OCI-LY1 (cell line): ENCODE data around the gene CALB2.

Source experiments
- EZH2 ChIP-seq: fragments of 200-600 bp; sonication (generic), shearing (Covaris generic); IDR thresholded peaks from 2 replicates; pipeline ENCODE4 v1.8.0; 2017; ENCODE audit warnings: borderline replicate concordance, mixed run types, mild to moderate bottlenecking, antibody characterized with exemption, low read length, moderate library complexity, mixed read lengths
- TF ChIP-seq, protein P1 (sequence below): fragments of 200-600 bp; sonication (generic), shearing (Covaris generic); IDR thresholded peaks from 2 replicates; pipeline ENCODE4 v1.5.1; 2017; ENCODE audit warnings: mild to moderate bottlenecking, antibody characterized with exemption, low read length, moderate library complexity, mixed read lengths

DNA sequence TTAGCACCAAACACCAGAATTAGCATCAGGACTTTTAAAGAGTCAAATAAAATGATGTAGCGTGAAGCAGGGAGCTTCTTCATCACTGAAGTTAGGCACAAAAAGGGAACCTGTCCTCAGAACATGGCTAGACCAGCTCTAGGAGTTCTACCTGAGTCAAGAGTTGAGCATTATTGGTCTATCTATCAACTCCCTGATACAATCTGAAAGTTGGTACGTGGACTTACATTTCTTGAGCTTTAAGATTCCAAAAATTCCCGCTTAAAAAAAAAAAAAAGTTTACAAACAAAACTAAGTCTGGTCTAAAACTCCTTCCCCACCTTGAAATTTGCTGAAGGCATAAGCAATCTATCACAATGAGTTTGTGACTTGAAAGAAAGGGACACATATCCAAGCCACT, 71.1 kb downstream of the CALB2 start:
- TF ChIP-seq, protein P1, sequence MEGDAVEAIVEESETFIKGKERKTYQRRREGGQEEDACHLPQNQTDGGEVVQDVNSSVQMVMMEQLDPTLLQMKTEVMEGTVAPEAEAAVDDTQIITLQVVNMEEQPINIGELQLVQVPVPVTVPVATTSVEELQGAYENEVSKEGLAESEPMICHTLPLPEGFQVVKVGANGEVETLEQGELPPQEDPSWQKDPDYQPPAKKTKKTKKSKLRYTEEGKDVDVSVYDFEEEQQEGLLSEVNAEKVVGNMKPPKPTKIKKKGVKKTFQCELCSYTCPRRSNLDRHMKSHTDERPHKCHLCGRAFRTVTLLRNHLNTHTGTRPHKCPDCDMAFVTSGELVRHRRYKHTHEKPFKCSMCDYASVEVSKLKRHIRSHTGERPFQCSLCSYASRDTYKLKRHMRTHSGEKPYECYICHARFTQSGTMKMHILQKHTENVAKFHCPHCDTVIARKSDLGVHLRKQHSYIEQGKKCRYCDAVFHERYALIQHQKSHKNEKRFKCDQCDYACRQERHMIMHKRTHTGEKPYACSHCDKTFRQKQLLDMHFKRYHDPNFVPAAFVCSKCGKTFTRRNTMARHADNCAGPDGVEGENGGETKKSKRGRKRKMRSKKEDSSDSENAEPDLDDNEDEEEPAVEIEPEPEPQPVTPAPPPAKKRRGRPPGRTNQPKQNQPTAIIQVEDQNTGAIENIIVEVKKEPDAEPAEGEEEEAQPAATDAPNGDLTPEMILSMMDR = no peak
- no peak for TF ChIP-seq EZH2
